Fibroblast of pulmonary artery (primary cell): ENCODE measurements around the gene MAN1B1.

ENCODE experiments used
- DNase-seq: peaks from one replicate; pipeline ENCODE4 v3.0.0-alpha.2; 2010; ENCODE audit warnings: low read depth
- H3K4me3 ChIP-seq: replicated peaks from 2 replicates; pipeline ENCODE4 v1.5.1; 2011; ENCODE audit warnings: low read depth, mild to moderate bottlenecking, control low read depth, low read length, moderate library complexity
- CTCF ChIP-seq: IDR thresholded peaks from 2 replicates; pipeline ENCODE4 v1.5.1; 2011; ENCODE audit warnings: mild to moderate bottlenecking, control low read depth, low read length, inconsistent platforms; ENCODE audit errors: missing control alignments

MAN1B1 gene

GRCh38 chr9:137048655-137049543 is 37.9 kb upstream of the MAN1B1 start:
- DNase-seq: no peak
- TF ChIP-seq CTCF: no peak
- no peak overlapping the region for H3K4me3 ChIP-seq

- TF ChIP-seq CTCF: peak; percentile 51
- no peak overlapping the region for H3K4me3 ChIP-seq
- DNase-seq: peak; percentile 52
Measured at GRCh38 chr9:137049544-137050449, 37.0 kb upstream of the MAN1B1 start.

GRCh38 chr9:137050570-137050969 is 36.2 kb upstream of the MAN1B1 start:
- no peak overlapping the region for H3K4me3 ChIP-seq
- no peak for TF ChIP-seq CTCF
- no peak for DNase-seq

GRCh38 chr9:137051145-137051724 is 35.5 kb upstream of the MAN1B1 start:
- H3K4me3 ChIP-seq: no peak overlapping the region
- no peak for TF ChIP-seq CTCF
- DNase-seq: no peak

- no peak for DNase-seq
- no peak for TF ChIP-seq CTCF
- no peak overlapping the region for H3K4me3 ChIP-seq
Measured at GRCh38 chr9:137052293-137052692, 34.5 kb upstream of the MAN1B1 start.

GRCh38 chr9:137052998-137053943 is 33.5 kb upstream of the MAN1B1 start:
- no peak for DNase-seq
- no peak for TF ChIP-seq CTCF
- H3K4me3 ChIP-seq: no peak overlapping the region
